ENCODE results near the gene ADAD2. TPM values are rescaled to one million over a fixed set of nuclear protein-coding genes. Genes with fewer than 3 reads are reported as not detected.
A peak's percentile ranks its signal among the peaks of the same experiment; 100 is the strongest.

Gene ADAD2
- total and polyA plus RNA-seq, 9 of the 15 experiments (the other 6 are each of a cell fraction or from before 2014, with no cell fraction given): 0.07 TPM; not detected in 8

- TF ChIP-seq CBX8 (IDR thresholded peaks at IDR 0.05; ENCODE audit: borderline replicate concordance, extremely low read depth, low read depth, low read length, poor library complexity, severe bottlenecking): no peak
- TF ChIP-seq SMARCB1 (IDR thresholded peaks at IDR 0.05; ENCODE audit: insufficient read length, low read depth): no peak
- no peak for TF ChIP-seq ESRRB (CRISPR knock-in tag; IDR thresholded peaks at IDR 0.05; ENCODE audit: borderline replicate concordance)
- no peak for TF ChIP-seq ZNF316 (IDR thresholded peaks at IDR 0.05)
- no peak for TF ChIP-seq TRIM28 (IDR thresholded peaks at IDR 0.05)
- no peak for TF ChIP-seq ZNF324 (CRISPR knock-in tag; IDR thresholded peaks at IDR 0.05)
- no peak for TF ChIP-seq IRF9 (tag; IDR thresholded peaks at IDR 0.05)
- TF ChIP-seq ZZZ3 (IDR thresholded peaks at IDR 0.05): no peak
These were observed 35.1 kb downstream of the ADAD2 start (continued) for GRCh38 chr16:84226026-84226425.

- Histone ChIP-seq H3K36me3 (ENCODE audit: control insufficient read depth, insufficient read depth, low read length) (no peaks in the 10 kb centered on the region), H3K79me2 (ENCODE audit: control insufficient read depth, insufficient read depth, low read length) (no peaks in the 10 kb centered on the region), H3K4me1 (replicated peaks in 1 of 2; ENCODE audit: control insufficient read depth in 2 of 2, insufficient read depth in 2 of 2, low read length in 2 of 2) (peaks cover 13 to 18% of the 10 kb centered on the region in 2 experiments), H3K9me3 (replicated peaks; ENCODE audit: control insufficient read depth, insufficient read depth, low read depth, low read length) (no peaks in the 10 kb centered on the region), H3K4me3 (no peak overlapping the region), H3K27me3 (ENCODE audit: control insufficient read depth in 2 of 2, insufficient read depth in 2 of 2, low read length in 2 of 2) (peaks cover 30 to 59% of the 10 kb centered on the region in 2 experiments; a peak in 4 of 5 replicates), H3K9ac (ENCODE audit: insufficient read depth in 1 of 2, low read depth in 2 of 2, low read length in 2 of 2) (no peak overlapping the region), H3K4me2 (ENCODE audit: insufficient read depth, low read length) (peak overlapping the region; percentile 44; the same call in 1 of the 2 replicates), H3K9me1 (ENCODE audit: control insufficient read depth, insufficient read depth, low read length) (no peaks in the 10 kb centered on the region), H3K27ac (ENCODE audit: extremely low read depth, low read depth, low read length) (no peak overlapping the region; the same call in 2 of the 3 replicates), H2AFZ (ENCODE audit: low read depth, low read length) (peak overlapping the region; percentile 38; the same call in 1 of the 2 replicates), H4K20me1 (replicated peaks; ENCODE audit: control insufficient read depth, insufficient read depth, low read length) (0 out of 2 replicates have a peak, but pooled peaks cover 4% of the 10 kb centered on the region)
- DNase-seq (ENCODE audit: extremely low read depth in 1 of 4, low spot score in 3 of 4) (no peak), FAIRE-seq (peak; percentile 58), ATAC-seq (no peak)
- CTCF ChIA-PET (ENCODE audit: low intra/inter-chr PET ratio): no interaction called here
- POLR2A ChIA-PET: interaction anchor here (0.8 to 1.1 kb wide), 6 partner anchors 14 to 226 kb away, joined by 3 to 5 read pairs (median 4); partner anchors contain the start of gene TAF1C
- no TSS peak for BruUV-seq (replicated peaks)
- WGBS (ENCODE audit: insufficient coverage, low coverage, missing lambda C conversion rate): 37% methylated on average over 6 of the region's 6 CpGs
- TF ChIP-seq ZNF146 (CRISPR knock-in tag; IDR thresholded peaks at IDR 0.05; ENCODE audit: unreplicated experiment): peak; percentile 93
- peak; percentile 44 for TF ChIP-seq RBM25 (IDR thresholded peaks at IDR 0.05; ENCODE audit: low read depth, low read length, severe bottlenecking)
- no peak for TF ChIP-seq HDAC1 (IDR thresholded peaks at IDR 0.05)
- 0 out of 2 replicates have a peak, but pooled peaks have one; percentile 40 for TF ChIP-seq ZNF3 (CRISPR knock-in tag; IDR thresholded peaks at IDR 0.05)
- TF ChIP-seq MCM3 (IDR thresholded peaks at IDR 0.05): no peak
- in situ Hi-C loops (cut with MboI) (no loop called here), intact Hi-C loops (cut with micrococcal nuclease) (no loop called here)
These were observed 36.6 kb downstream of the ADAD2 start for GRCh38 chr16:84227548-84227947.

Measured in K562 (cell line).